ENCODE measurements around the gene ARHGAP24.

DNA sequence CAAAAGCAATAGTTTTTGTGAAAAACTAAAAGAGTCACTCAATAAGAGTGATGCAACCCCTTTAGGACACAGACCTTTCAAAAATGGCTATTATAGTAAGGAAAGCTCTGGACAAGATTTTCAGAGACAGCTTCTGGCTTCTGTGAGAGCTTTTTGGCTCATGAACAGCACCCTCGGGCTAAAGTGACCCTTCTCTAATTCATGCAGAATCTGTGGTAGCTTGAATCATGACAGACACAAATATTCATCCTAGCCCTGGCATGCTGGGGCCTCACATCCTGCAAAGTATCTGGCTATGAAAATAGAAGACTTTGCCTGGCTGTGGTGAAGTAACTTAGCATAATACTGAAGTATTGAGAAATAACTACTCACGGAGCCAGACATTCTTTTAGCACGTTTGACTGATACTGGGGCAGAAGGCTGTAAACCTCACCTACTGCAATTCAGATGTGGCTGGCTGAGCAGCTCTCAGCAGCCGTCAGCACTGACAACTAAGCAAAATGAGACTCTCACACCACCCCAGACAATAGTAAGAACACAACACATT lies 557.6 kb downstream of the ARHGAP24 start:
- TF ChIP-seq, protein P1, sequence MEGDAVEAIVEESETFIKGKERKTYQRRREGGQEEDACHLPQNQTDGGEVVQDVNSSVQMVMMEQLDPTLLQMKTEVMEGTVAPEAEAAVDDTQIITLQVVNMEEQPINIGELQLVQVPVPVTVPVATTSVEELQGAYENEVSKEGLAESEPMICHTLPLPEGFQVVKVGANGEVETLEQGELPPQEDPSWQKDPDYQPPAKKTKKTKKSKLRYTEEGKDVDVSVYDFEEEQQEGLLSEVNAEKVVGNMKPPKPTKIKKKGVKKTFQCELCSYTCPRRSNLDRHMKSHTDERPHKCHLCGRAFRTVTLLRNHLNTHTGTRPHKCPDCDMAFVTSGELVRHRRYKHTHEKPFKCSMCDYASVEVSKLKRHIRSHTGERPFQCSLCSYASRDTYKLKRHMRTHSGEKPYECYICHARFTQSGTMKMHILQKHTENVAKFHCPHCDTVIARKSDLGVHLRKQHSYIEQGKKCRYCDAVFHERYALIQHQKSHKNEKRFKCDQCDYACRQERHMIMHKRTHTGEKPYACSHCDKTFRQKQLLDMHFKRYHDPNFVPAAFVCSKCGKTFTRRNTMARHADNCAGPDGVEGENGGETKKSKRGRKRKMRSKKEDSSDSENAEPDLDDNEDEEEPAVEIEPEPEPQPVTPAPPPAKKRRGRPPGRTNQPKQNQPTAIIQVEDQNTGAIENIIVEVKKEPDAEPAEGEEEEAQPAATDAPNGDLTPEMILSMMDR (IDR thresholded peaks at IDR 0.05) = no peak
- TF ChIP-seq POLR2A (IDR thresholded peaks at IDR 0.05) = no peak
- no peak for TF ChIP-seq EP300 (IDR thresholded peaks at IDR 0.05)
